SU-DHL-6 (cell line): ENCODE data around the gene BBX.

Source experiments
- EZH2phosphoT487 ChIP-seq: fragments of 200-600 bp; sonication (generic), shearing (Covaris generic); conservative IDR thresholded peaks from 2 replicates; pipeline ENCODE4 v1.6.1; 2018; ENCODE audit warnings: mild to moderate bottlenecking, antibody characterized with exemption, low read length, moderate library complexity, mixed read lengths
- TF ChIP-seq, protein P1 (sequence below): fragments of 200-600 bp; sonication (generic); IDR thresholded peaks from one replicate; pipeline ENCODE4 v1.5.1; 2017; ENCODE audit warnings: antibody characterized with exemption, mild to moderate bottlenecking, low read length, moderate library complexity; ENCODE audit not compliant: insufficient read depth, poor library complexity, severe bottlenecking

- TF ChIP-seq, protein P1, sequence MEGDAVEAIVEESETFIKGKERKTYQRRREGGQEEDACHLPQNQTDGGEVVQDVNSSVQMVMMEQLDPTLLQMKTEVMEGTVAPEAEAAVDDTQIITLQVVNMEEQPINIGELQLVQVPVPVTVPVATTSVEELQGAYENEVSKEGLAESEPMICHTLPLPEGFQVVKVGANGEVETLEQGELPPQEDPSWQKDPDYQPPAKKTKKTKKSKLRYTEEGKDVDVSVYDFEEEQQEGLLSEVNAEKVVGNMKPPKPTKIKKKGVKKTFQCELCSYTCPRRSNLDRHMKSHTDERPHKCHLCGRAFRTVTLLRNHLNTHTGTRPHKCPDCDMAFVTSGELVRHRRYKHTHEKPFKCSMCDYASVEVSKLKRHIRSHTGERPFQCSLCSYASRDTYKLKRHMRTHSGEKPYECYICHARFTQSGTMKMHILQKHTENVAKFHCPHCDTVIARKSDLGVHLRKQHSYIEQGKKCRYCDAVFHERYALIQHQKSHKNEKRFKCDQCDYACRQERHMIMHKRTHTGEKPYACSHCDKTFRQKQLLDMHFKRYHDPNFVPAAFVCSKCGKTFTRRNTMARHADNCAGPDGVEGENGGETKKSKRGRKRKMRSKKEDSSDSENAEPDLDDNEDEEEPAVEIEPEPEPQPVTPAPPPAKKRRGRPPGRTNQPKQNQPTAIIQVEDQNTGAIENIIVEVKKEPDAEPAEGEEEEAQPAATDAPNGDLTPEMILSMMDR = no peak
- no peak for TF ChIP-seq EZH2phosphoT487
These were observed 310.3 kb downstream of the BBX start for GRCh38 chr3:107833043-107833442.
